GM12892 (cell line): ENCODE measurements around the gene GULP1.

Experiments
- POLR2A ChIP-seq: IDR thresholded peaks from 2 replicates; pipeline ENCODE4 v1.6.1; 2011; ENCODE audit warnings: low read depth, low read length, control low read depth
- POLR2AphosphoS5 ChIP-seq: IDR thresholded peaks from 2 replicates; pipeline ENCODE4 v1.6.1; 2011; ENCODE audit warnings: low read depth, low read length, control low read depth
- TAF1 ChIP-seq: IDR thresholded peaks from 2 replicates; pipeline ENCODE4 v1.6.1; 2011; ENCODE audit warnings: low read depth, mild to moderate bottlenecking, control low read depth, low read length, borderline replicate concordance

GRCh38 chr2:188245230-188245629 lies 46.4 kb upstream of the GULP1 start:
- TF ChIP-seq POLR2A (no peak), POLR2AphosphoS5 (no peak), TAF1 (no peak)
